Measurements from ENCODE around the gene PLCZ1.
"Not testable (repeated sequence)": the region's sequence is repeated elsewhere in the genome, so short reads cannot be mapped to it uniquely, and the experiment has no call there.

Gene PLCZ1

DNA sequence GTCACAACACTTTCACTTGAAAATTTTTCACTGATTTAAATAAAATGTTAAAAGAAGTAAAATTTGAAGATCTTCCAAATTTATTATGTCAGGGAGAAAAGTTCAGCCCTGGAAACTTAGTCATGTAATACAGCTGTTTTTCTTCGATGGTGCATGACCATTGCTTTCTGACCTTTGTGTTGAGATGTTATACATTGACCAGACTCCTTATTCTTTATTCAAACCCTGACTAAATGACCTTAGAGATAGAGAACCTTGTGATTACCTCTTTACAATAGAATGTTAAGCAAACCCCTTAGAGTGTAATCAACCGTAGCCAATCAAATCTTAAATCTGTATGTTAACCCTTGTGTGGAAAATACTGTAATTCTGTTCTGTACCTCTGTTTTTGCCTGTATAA lies 34.5 kb downstream of the PLCZ1 start:
- no peak for DNase-seq

DNA sequence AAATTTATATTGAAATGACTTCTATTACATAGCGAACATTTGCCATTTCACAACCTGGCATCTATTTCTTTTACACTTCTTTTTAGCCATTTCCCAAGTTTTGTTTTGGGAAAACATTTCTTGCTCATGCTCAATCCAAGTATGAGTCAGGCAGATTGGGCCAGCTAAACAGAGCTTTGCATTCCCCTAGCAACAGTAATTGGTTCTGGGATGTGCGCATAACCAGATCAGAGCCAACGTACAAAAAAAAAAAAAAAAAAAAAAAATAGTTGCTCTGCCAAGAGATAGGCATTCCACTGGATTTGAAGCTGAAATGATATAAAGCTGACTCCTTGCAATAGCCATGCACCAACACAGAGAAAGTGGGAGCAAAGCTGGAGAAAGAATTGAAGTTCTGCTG lies 37.5 kb downstream of the PLCZ1 start:
- no peak for DNase-seq

DNA sequence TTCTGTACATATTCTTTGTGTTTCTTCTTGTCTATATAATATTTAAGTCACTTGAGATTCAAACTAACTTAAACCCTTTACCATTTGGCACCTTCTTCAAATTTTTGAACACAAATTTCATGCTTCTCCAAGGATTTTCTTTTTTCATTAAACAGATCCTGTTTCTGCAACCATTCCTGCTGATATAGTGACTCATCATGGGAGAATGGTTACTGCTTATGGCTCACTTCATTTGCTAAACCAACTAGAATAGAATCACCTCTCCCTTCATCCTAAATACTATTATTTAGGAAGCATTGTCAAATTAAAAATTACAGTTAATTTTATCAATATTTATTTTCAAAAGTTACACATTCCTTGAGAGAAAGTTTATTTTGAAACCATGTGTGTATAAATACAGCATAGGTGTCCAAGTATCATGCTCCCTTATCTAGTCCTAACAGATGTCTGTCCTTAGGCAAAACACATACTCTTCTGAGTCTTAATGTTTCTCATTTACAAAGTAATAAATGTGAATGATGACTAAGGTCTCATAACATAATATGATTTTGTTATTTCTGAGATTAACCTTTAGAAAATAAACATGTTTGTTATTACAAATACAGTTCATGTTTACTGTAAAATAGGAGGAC lies 40.7 kb downstream of the PLCZ1 start:
- DNase-seq = no peak

DNA sequence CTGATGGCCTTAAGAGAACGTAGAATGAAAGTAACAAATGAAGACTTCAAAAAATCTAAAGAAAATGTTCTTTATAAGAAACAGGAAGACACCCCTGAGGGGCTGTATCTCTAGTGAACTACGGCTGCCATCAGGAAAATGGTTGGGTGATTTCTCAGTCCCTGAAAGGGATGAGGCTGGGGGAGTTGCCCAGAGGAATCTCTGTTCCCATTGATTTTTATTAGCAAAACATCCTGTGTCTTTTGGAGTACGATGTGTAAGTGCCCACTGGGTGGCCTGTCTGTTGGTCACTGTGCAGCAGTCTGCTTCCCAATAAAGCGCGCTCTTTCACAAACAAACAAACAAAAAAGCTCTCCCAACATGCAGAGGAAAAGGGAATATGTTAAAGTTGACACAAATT lies 43.8 kb downstream of the PLCZ1 start:
- DNase-seq = not testable (repeated sequence)

DNA sequence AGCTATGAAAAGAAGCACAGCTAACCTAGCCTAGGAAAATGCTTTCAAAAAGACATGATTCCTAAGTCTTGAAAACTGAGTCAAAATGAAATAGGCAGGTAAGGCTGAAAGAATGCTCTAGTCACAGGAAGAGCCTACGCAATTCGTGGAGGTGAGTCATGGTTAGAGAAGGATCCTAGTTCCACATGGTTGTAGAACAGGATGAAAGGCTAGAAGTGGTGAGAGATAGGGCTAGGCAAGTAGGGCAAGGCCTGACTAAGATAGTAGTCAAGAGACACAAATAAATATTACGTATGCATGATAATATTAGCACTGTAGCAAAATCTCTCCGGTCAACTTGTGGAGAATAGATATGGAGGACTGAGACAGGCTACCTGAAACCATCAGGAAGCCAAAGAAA lies 47.2 kb downstream of the PLCZ1 start:
- DNase-seq = no peak

DNA sequence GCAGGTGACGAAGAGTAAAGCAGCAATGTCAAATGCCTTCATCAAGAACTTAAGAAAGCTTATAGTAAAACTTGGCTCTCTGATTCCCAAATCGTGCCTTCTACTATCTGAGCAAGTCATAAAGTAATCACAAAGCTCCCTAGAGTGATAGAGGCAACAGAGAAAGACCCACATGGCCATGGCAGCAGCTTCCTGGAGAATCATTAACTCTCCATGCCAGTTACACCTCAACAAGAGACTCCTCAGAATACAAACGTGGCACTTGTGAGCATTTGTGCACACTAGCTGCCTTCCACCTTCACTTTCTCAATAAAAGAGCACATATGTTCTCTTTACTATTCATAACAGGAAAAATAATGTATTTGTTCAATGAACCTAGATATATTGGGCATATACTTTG lies 48.0 kb downstream of the PLCZ1 start:
- DNase-seq = no peak

DNA sequence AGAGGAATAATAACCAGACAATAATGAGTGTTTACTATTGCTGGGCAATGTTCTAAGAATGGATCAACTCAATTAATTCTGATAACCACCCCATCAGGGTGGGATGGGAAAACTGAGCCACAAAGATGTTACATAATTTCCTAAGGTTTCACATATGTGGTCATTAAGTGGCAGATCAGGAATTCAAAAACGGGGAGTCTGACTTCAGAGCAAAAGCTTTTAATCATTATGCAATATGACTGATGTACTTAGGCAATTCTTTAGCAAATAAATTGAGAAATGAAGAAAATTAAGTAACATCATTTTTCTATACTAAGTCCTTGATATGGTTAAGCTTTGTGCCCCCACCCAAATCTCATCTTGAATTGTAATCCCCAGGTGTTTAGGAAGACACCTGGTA lies 53.4 kb downstream of the PLCZ1 start:
- DNase-seq = no peak

DNA sequence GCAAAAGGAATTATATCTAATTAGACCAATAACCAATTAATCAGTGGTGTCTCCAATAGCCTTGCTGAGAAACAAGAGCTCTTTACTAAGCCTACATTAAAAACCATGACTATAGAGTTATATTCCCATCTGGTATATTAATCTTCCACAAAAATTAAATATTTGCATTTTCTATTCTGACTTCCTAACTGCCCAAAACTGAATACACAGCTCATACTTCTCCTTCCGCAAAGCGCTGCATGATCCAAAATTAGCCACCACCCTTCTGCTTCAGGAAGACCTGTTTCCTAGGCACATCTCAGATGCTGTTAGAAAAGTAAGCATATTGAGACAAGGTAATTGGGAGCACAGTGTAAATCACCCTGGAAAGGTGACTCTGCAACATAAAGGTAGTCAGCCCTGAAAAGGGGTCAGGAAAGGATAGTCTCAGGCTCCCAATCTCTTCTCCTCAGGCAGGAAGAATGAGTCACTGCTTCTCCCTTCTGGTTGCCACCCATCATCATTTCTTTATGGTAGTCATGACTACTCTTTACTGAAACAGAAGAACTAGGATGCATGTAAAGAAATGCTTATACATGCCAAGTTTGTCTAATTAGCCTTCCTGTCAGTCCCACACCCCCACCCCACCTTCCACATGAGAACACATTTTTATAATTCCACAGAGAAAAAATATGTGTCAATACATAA lies 54.3 kb downstream of the PLCZ1 start:
- DNase-seq = no peak

DNA sequence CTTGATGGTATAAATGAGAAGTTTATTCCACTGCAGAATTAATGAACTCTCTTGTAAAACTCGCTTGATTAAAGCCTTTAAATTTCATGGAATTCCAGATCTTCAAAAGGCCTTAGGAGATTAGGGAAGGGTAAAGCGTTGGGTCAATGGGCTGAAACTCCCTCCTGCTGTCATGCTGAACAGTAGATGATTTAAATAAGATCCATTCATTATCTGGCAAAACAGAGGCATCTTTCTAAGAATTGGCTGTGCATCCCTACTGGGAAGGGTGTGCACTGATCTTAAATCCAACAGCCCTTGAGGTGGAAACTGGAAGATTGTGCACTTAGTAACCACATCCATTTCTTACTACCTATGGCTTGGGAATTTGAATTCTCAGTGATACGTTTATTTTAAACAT lies 56.0 kb downstream of the PLCZ1 start:
- no peak for DNase-seq

DNA sequence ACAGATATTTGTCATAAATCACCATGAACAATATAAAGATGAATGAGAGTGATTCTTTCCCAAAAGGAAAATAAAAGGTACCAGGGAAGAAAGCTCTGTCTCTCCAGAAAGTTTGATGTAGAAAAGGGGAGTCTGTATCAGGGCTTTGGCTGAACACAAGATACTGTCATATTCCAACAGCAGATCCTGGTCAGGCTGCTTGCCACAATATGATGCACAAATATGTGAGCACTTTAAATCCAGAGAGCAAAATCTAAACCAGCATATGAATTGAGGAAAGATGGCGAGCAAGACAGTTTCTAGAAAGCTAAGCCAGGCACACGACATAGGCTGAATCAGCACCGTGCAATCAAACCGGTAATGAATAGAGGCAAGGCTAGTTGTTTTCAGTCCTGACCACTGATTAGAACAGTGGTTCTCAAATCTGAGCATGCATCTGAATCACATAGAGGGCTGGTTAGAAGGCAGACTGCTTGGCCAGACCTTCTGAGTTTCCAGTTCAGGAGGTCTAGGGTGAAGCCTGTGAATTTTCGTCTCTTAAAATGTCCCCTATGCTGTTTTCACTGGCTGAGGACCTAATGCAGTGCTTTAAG lies 60.7 kb downstream of the PLCZ1 start:
- no peak for DNase-seq

DNA sequence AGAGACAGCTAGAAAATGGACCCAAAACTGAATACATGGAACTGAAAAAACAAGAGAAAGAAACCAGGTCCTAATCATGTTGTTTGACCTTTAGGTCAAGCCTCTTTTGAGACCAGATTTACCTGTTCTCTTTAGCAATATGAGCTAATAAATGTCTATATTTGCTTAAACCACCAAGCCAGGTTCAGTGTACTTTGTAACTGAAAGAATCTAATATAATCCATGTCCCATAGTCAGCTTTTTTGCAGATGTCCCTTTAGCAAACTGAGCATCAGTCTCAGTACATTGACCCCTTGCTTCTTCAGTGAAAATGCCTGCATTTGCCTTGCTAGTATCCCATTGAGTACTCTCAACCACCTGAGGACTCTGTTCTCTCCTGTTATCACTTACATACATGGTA lies 61.7 kb downstream of the PLCZ1 start:
- no peak for DNase-seq

DNA sequence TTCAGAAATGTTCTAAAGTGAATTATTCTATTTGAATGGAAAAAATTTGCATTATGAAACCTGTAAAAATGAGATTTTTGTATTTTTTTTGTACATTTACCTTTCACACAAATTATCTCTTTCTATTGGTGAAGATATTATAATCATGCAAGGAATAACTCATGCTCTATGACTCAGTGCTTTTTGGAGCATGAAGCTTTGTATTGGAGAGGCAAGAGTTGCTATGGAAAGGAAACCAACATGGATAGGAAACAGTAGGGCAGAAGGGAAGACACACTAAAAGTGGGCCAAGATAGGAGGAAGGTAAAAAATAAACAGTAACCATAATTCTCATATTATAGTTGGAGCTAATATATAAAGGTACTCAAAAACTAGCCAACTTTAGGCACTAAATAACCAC lies 79.0 kb downstream of the PLCZ1 start:
- no peak for DNase-seq

DNA sequence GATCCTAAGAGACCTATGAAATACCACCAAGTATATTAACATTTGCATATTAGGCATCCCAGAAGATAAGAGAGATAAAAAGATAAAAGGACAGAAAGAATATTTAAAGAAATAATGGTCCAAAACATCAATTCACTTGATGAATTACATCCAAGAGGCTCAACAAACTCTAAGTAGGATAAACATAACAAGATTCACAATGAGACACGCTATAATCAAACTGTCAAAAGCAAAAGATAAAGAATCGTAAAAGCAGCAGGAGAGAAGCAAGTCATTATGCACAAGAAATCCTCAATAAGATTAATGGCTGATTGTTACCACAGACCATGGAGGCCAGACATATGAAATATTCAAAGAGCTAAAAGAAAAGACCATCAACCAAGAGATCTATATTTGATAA lies 79.6 kb downstream of the PLCZ1 start:
- DNase-seq = no peak

DNA sequence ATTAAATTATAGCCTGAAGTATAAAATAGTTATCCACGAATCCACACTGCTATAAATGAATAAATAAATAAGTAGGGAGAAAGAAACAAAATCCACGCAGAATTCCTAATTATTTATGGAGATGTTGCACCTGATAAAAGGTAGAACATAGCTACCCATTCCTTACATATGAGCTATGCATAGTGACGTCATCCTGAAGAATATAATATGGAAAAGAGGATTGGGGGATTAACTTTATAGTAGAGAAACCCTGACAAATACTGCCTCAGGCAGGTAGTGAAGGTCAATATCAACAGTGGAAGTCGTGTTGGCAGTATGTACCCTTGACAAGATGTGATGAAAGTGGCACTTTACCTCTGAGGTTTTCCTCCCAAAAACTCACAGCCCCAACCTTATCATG lies 82.5 kb downstream of the PLCZ1 start:
- no peak for DNase-seq

DNA sequence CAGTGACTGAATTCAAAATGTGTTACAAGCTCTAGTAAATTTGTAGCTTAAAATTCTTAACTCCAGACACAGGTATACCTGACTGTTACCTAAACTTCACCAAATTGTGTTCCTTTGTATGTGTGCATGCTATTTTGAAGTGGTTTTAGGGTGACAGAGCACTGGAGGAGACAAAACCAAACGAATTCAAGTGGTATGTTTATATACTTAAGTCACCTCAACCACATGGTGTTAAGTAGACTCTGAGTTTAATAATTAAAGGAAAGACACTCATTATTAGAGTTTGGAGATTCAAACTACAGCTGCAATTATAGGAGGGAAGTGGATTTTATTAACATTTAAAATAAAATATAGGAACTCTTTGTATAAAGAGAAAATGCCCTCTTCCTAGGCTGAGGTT lies 84.3 kb downstream of the PLCZ1 start:
- no peak for DNase-seq

DNA sequence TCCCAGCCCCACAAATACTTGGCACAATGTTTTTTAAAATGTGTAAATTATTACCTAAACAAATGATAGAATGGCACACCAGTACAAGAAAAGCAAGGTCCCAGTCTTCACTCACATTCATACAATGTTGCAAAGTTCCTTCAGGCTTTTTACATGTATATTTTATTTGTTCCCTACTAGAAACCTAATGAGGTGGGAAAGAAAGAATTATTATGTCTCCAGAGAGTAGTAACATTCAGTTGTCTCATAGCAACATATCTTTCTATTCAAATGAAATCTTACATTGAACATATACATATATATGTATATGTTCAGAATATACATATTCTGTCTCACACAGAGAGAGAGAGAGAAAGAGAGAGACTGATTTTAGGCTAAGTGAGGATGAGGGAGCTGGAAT lies 85.2 kb downstream of the PLCZ1 start:
- no peak for DNase-seq

DNA sequence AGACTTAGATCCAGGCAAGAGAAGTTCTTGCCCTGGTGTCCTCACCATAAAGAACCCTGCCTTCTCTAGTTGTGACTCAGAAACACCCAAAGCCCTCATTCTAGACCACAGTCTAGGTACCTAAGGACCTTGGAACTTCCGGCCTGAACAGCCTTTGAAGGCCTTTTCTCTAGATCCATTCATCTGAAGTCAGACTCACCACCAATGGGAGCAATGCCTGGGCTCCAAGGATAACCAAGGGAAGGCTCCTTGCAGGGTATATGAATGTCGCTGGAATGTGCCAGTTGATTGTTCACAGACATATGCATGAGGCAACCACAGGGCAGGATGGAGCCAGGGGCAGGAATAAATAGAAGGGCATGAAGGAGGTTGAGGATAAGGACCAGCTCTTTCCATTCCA lies 86.3 kb downstream of the PLCZ1 start:
- no peak for DNase-seq

DNA sequence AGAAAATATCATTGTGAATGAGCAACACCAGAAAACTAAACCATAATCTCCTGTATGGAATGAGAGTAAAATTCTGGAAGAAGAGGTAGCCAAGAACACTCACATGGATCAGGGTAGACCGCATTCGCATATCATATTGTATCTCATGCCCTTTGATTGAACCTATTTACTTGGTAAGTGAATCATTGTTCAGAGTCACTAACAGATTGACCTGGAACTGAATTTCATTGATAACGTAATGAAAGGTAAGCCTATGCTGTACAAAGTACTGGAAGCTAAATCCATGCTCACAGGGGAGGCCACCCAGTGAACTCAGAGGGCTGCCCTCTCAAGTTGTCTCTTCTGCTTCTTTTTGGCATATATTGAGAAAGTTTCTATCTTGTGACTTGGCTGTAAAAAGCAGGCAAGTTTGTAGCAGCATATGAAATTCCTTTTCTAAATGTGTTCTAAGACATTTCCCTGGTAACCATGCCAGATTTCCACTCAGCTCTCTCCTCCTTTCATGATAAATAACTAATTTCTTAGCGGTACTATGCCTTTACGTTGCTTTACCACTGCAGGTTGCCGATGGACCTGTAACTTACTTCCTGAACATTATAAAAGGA lies 91.4 kb downstream of the PLCZ1 start:
- no peak for DNase-seq

DNA sequence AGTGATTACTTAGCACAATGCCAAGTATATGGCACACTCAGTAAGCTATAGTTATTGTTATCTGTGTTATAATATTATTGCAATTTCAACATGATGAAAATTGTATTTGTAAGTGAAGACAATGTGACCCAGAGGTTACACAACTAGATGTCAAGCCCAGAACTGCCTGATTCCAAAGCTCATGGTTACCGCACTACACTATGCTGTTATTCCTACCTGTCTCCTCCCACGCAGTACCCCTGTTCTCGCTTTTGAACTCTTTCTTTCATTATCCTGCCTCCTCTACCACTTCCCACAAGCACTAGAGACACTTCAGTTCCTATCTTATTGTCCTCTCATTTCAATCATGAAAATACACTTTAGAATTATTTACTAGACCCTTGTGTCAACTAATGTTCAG lies 93.2 kb downstream of the PLCZ1 start:
- no peak for DNase-seq

DNA sequence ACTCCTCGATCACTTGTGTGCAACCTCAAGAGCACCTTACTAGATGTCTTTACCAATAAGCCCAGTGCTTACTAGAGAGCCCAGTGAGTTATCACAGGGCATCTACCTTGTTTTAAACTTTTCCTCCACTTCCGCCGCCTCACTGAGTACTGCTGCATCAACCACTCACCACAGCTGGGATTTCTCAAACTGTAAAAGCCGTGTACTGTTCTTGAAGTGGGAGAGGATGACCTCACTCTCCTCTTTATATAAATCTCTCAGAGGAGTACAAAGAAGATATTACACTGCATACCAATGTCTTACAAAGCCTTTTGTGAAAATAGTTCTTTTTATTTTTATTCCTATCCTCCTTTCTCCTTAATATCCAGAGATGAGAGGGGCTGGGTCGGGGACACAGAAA lies 94.1 kb downstream of the PLCZ1 start:
- no peak for DNase-seq

DNA sequence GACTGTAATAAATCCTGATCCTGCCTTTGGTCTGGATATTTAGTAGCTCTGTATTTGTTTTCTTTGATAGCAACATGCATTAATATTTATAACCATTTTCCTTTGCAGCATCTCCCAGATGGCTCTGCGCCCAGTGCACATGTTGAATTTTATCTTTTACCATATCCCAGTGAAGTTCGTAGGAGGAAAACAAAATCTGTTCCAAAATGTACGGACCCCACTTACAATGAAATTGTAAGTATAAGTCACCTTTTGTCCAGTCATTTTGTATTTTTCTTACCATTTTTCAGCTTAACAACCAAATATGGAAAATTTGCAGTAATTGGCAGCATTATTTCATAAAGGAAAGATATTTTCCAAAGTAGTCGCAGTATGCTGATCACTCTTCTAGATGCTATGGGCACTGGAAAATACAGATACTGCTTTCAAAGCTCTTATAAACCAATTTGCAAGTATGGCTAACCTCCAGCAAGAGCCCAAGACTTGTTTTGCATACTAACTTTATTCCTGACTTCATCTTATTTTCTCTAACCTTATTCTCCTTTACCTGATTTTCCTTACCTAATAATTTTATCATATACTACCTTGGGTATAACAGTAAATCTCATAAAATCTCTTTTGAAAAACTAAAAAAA lies 97.4 kb downstream of the PLCZ1 start:
- DNase-seq = no peak

DNA sequence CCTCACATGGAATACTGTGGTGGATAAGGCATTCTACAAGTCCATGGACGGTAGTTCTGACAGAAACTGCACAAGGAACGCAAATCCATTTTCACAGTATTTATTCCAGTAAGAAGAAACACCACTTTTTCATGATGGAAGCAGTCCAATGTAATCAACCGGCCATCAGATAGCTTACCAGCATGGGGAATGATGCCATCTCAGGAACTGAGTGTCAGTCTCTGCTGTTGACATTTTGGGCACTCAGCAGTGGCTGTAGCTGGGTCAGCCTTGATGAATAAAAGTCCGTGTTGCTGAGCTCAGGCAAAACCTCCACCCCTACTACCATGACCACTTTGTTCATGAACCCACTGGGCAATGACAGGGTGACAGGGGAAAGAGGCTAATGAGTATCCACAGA lies 103.4 kb downstream of the PLCZ1 start:
- no peak for DNase-seq

Measured in activated T-cell treated with anti-CD3 and anti-CD28 coated beads, Interleukin-2, amount 50 U/mL, for 48 hours (primary cell).